ENCODE results near the gene GDF10. TPM values are rescaled to one million over a fixed set of nuclear protein-coding genes. Genes with fewer than 3 reads are reported as not detected.

The GDF10 gene
- total and polyA plus RNA-seq, 2 donors (not counting 3 experiments of a cell fraction or from before 2014, with no cell fraction given): not detected

DNA sequence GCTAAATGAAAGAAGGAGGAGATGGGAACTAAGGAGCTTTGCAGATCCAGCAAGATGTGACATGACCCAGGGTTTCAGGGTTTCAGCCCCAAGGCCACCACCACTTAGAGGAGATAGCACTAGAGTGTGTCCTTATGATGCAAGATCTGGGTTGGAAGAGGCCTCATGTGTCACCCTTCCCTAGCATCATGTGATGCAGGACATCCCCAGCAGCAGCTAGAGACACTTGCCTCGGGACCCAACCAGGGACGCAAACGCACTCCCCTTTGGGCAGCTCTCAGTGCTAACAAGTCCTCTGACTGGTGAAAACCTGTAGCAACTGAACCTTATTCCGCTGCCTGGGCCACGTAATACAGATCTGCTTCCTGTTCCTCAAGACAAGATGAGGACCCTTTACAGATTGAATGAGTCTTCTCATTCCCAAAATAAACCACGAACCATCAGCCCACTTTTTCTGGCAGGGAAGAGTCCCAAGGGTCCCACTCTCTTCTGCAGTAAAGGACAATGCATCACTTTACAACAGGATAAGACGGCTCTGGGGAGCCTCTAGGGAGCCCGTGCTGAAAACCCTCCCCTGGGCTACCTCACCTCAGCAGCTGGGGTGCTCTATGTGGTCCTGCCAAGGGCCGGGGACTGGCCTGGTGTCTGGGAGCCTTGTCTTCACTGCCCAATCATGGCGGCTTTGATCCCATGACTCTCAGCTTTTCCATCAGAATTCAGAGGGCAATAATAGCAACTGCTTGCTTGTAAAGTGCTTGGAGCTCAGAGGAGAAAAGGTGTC, 44.8 kb upstream of the GDF10 start:
- POLR2A ChIA-PET: no interaction called here

DNA sequence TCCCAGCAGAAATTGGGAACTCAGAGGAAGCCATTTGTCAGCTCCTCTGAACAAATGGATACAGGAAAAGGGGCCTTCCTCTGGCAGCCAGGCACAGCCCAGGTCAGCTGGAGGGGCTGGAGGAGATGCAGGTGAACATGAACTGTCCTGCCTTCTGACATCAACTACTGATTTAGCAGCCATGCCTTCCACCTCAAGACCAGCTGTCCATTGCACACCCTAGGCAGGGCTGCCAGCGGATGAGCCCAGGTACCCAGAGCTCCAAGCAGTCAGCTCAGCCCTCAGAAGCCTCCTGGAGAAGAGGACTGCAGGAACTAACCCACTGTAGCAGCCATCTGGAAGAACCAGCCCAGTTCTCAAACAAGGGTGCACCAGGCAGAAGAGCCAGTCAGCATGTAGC, 44.1 kb upstream of the GDF10 start:
- no peak overlapping the region for H3K4me2 ChIP-seq (ENCODE audit: insufficient read depth, low read length)
- FAIRE-seq: no peak
- H4K20me1 ChIP-seq (replicated peaks; ENCODE audit: control insufficient read depth, extremely low read depth, insufficient read depth, low read length): no peaks in the 10 kb centered on the region
- POLR2A ChIA-PET: no interaction called here
- H3K27me3 ChIP-seq (ENCODE audit: control insufficient read depth in 2 of 2, insufficient read depth in 2 of 2, low read length in 2 of 2): no peaks in the 10 kb centered on the region
- H3K9ac ChIP-seq (replicated peaks; ENCODE audit: extremely low read depth, insufficient read depth, low read length): no peak overlapping the region
- no peaks in the 10 kb centered on the region for H3K9me3 ChIP-seq (replicated peaks; ENCODE audit: control insufficient read depth, insufficient read depth, low read length)
- DNase-seq (ENCODE audit: low read depth, low spot score): no peak
- TF ChIP-seq POLR2AphosphoS5 (IDR thresholded peaks at IDR 0.05; ENCODE audit: insufficient read depth, low read depth, low read length) (no peak), FOS (IDR thresholded peaks at IDR 0.05; ENCODE audit: borderline replicate concordance, insufficient read depth, low read length) (no peak), GATA2 (IDR thresholded peaks at IDR 0.05; ENCODE audit: insufficient read depth, insufficient read length, low read depth, low read length) (no peak), JUN (IDR thresholded peaks at IDR 0.05; ENCODE audit: borderline replicate concordance, insufficient read depth, insufficient read length, low read depth) (no peak), EZH2 (IDR thresholded peaks at IDR 0.05; ENCODE audit: borderline replicate concordance, low read depth, low read length, severe bottlenecking) (no peak), MYC (IDR thresholded peaks at IDR 0.05; ENCODE audit: low read depth, low read length) (no peak), POLR2A (IDR thresholded peaks at IDR 0.05; ENCODE audit: low read depth, low read length) (no peak)
- TF ChIP-seq, protein P1, sequence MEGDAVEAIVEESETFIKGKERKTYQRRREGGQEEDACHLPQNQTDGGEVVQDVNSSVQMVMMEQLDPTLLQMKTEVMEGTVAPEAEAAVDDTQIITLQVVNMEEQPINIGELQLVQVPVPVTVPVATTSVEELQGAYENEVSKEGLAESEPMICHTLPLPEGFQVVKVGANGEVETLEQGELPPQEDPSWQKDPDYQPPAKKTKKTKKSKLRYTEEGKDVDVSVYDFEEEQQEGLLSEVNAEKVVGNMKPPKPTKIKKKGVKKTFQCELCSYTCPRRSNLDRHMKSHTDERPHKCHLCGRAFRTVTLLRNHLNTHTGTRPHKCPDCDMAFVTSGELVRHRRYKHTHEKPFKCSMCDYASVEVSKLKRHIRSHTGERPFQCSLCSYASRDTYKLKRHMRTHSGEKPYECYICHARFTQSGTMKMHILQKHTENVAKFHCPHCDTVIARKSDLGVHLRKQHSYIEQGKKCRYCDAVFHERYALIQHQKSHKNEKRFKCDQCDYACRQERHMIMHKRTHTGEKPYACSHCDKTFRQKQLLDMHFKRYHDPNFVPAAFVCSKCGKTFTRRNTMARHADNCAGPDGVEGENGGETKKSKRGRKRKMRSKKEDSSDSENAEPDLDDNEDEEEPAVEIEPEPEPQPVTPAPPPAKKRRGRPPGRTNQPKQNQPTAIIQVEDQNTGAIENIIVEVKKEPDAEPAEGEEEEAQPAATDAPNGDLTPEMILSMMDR (IDR thresholded peaks at IDR 0.05; ENCODE audit: extremely low read depth in 1 of 2, insufficient read depth in 1 of 2, low read depth in 1 of 2, low read length in 2 of 2): no peak
- TF ChIP-seq, protein P2, sequence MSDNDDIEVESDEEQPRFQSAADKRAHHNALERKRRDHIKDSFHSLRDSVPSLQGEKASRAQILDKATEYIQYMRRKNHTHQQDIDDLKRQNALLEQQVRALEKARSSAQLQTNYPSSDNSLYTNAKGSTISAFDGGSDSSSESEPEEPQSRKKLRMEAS (IDR thresholded peaks at IDR 0.05; ENCODE audit: insufficient read depth, insufficient read length): no peak
- no TSS peak for BruUV-seq (replicated peaks)
- H3K9me1 ChIP-seq (replicated peaks; ENCODE audit: control insufficient read depth, extremely low read depth, insufficient read depth, low read length): no peaks in the 10 kb centered on the region
- H3K27ac ChIP-seq (ENCODE audit: insufficient read depth, low read depth, low read length): no peak overlapping the region
- no peaks in the 10 kb centered on the region for H3K79me2 ChIP-seq (ENCODE audit: control insufficient read depth, insufficient read depth, low read length)
- H2AFZ ChIP-seq (ENCODE audit: low read depth, low read length): no peak overlapping the region
- dilution Hi-C loops (cut with MboI; ENCODE audit: extremely low pct_ligation_motif_present, low sequenced_read_pairs) (no loop called here), intact Hi-C loops (cut with micrococcal nuclease) (no loop called here)
- H3K4me3 ChIP-seq (replicated peaks in 1 of 3; ENCODE audit: insufficient read depth in 1 of 3, low read depth in 1 of 3, low read length in 3 of 3): no peak overlapping the region
- H3K36me3 ChIP-seq (ENCODE audit: control insufficient read depth in 2 of 2, extremely low read depth in 1 of 2, insufficient read depth in 2 of 2, low read length in 2 of 2): no peaks in the 10 kb centered on the region
- CTCF ChIA-PET: no interaction called here
- no peaks in the 10 kb centered on the region for H3K4me1 ChIP-seq (ENCODE audit: control insufficient read depth, extremely low read depth, insufficient read depth, low read length)

More for the DNA sequence above, 44.8 kb upstream of the GDF10 start:
- intact Hi-C loops (cut with micrococcal nuclease) (no loop called here), dilution Hi-C loops (cut with MboI; ENCODE audit: extremely low pct_ligation_motif_present, low sequenced_read_pairs) (no loop called here)
- H3K4me3 ChIP-seq (replicated peaks in 1 of 3; ENCODE audit: insufficient read depth in 1 of 3, low read depth in 1 of 3, low read length in 3 of 3): no peak overlapping the region
- no peaks in the 10 kb centered on the region for H3K9me3 ChIP-seq (replicated peaks; ENCODE audit: control insufficient read depth, insufficient read depth, low read length)
- no peaks in the 10 kb centered on the region for H3K4me1 ChIP-seq (ENCODE audit: control insufficient read depth, extremely low read depth, insufficient read depth, low read length)
- no TSS peak for BruUV-seq (replicated peaks)
- no peaks in the 10 kb centered on the region for H3K36me3 ChIP-seq (ENCODE audit: control insufficient read depth in 2 of 2, extremely low read depth in 1 of 2, insufficient read depth in 2 of 2, low read length in 2 of 2)
- no peak overlapping the region for H3K9ac ChIP-seq (replicated peaks; ENCODE audit: extremely low read depth, insufficient read depth, low read length)
- FAIRE-seq (no peak), DNase-seq (ENCODE audit: low read depth, low spot score) (no peak)
- H3K79me2 ChIP-seq (ENCODE audit: control insufficient read depth, insufficient read depth, low read length): no peaks in the 10 kb centered on the region
- no peaks in the 10 kb centered on the region for H3K9me1 ChIP-seq (replicated peaks; ENCODE audit: control insufficient read depth, extremely low read depth, insufficient read depth, low read length)
- CTCF ChIA-PET: no interaction called here
- no peak overlapping the region for H3K27ac ChIP-seq (ENCODE audit: insufficient read depth, low read depth, low read length)
- no peaks in the 10 kb centered on the region for H4K20me1 ChIP-seq (replicated peaks; ENCODE audit: control insufficient read depth, extremely low read depth, insufficient read depth, low read length)
- TF ChIP-seq, protein P2 (IDR thresholded peaks at IDR 0.05; ENCODE audit: insufficient read depth, insufficient read length): no peak
- no peak for TF ChIP-seq FOS (IDR thresholded peaks at IDR 0.05; ENCODE audit: borderline replicate concordance, insufficient read depth, low read length)
- no peaks in the 10 kb centered on the region for H3K27me3 ChIP-seq (ENCODE audit: control insufficient read depth in 2 of 2, insufficient read depth in 2 of 2, low read length in 2 of 2)
- H3K4me2 ChIP-seq (ENCODE audit: insufficient read depth, low read length): no peak overlapping the region
- H2AFZ ChIP-seq (ENCODE audit: low read depth, low read length): no peak overlapping the region
